ENCODE data around the gene KIAA0930. TPM values are rescaled to one million over a fixed set of nuclear protein-coding genes. Genes with fewer than 3 reads are reported as not detected.

KIAA0930 gene
- polyA plus RNA-seq, 1 of the 3 experiments (the other 2 are of a cell fraction), result 80.8 TPM

GRCh38 chr22:45276507-45277105 is 35.9 kb upstream of the KIAA0930 start:
- POLR2A ChIA-PET, result no interaction called here
- H3K27ac ChIP-seq (ENCODE audit: low read depth in 2 of 2, low read length in 1 of 2), result no peak overlapping the region
- no peaks in the 10 kb centered on the region for H3K27me3 ChIP-seq (ENCODE audit: insufficient read depth)
- H4K20me1 ChIP-seq (ENCODE audit: insufficient read depth), result no peaks in the 10 kb centered on the region
- no peak for DNase-seq
- no peaks in the 10 kb centered on the region for H3K9me3 ChIP-seq
- H3F3A ChIP-seq (replicated peaks; ENCODE audit: insufficient read depth), result no peaks in the 10 kb centered on the region
- TF ChIP-seq RXRA (IDR thresholded peaks at IDR 0.05; ENCODE audit: borderline replicate concordance, low read depth) (no peak), MAX (IDR thresholded peaks at IDR 0.05; ENCODE audit: low read depth) (no peak), FOXM1 (IDR thresholded peaks at IDR 0.05; ENCODE audit: low read depth) (no peak), IRF3 (IDR thresholded peaks at IDR 0.05; ENCODE audit: low read depth, low read length) (no peak), MXI1 (IDR thresholded peaks at IDR 0.05; ENCODE audit: low read depth, low read length) (no peak), ZBTB33 (IDR thresholded peaks at IDR 0.05; ENCODE audit: borderline replicate concordance, low read depth) (no peak), TAF1 (IDR thresholded peaks at IDR 0.05; ENCODE audit: borderline replicate concordance, low read depth, low read length) (no peak), YY1 (IDR thresholded peaks at IDR 0.05; ENCODE audit: low read depth) (no peak), NRF1 (IDR thresholded peaks at IDR 0.05; ENCODE audit: low read depth, low read length) (no peak), FOXJ3 (CRISPR knock-in tag; IDR thresholded peaks at IDR 0.05) (no peak), RFX5 (IDR thresholded peaks at IDR 0.05; ENCODE audit: low read length) (no peak), USF2 (IDR thresholded peaks at IDR 0.05; ENCODE audit: borderline replicate concordance, low read depth, low read length) (no peak), CTCF (IDR thresholded peaks at IDR 0.05) (no peak), SMC3 (IDR thresholded peaks at IDR 0.05; ENCODE audit: low read depth, low read length) (no peak), RAD21 (IDR thresholded peaks at IDR 0.05; ENCODE audit: low read length) (no peak), JUND (IDR thresholded peaks at IDR 0.05) (no peak), CHD2 (IDR thresholded peaks at IDR 0.05; ENCODE audit: low read length, partially characterized antibody) (no peak), GABPA (IDR thresholded peaks at IDR 0.05; ENCODE audit: low read depth) (no peak), RCOR1 (IDR thresholded peaks at IDR 0.05; ENCODE audit: low read length) (no peak), SIN3A (IDR thresholded peaks at IDR 0.05; ENCODE audit: borderline replicate concordance, low read depth, low read length) (no peak)
- no peaks in the 10 kb centered on the region; a peak in 1 of 4 replicates for H3K4me1 ChIP-seq (ENCODE audit: control insufficient read depth in 1 of 2, insufficient read depth in 2 of 2, low read depth in 1 of 2, low read length in 1 of 2)
- H3K4me2 ChIP-seq, result no peak overlapping the region
- no peak overlapping the region for H2AFZ ChIP-seq (ENCODE audit: low read depth)
- no peak overlapping the region for H3K4me3 ChIP-seq (ENCODE audit: low read depth in 2 of 2, low read length in 1 of 2)
- WGBS (ENCODE audit: low lambda C conversion rate), result 74% methylated on average over 5 of the region's 12 CpGs
- H3K36me3 ChIP-seq (replicated peaks in 1 of 2; ENCODE audit: control insufficient read depth in 1 of 2, insufficient read depth in 2 of 2, low read length in 1 of 2), result no peaks in the 10 kb centered on the region
- H3K9ac ChIP-seq, result no peak overlapping the region
- no peaks in the 10 kb centered on the region for H3K9me2 ChIP-seq
- CTCF ChIA-PET, result no interaction called here
- H3K79me2 ChIP-seq (ENCODE audit: insufficient read depth), result no peaks in the 10 kb centered on the region
